Kidney (tissue), 14 donors: ENCODE measurements around the gene SERTAD4. TPM values are rescaled to one million over a fixed set of nuclear protein-coding genes. Genes with fewer than 3 reads are reported as not detected.
"Not testable (repeated sequence)": the region's sequence is repeated elsewhere in the genome, so short reads cannot be mapped to it uniquely, and the experiment has no call there.

Experiments used
- DNase-seq, 5 donors: peaks; one replicate each; pipeline ENCODE4 v3.0.0-alpha.2; 2013 to 2020
- FAIRE-seq: peaks from 2 replicates; lab custom pipeline; 2012; peaks lifted over from hg19 to GRCh38; lab: Jason Lieb, UNC
- H3K27ac ChIP-seq, 2 donors: one replicate each; pipeline ENCODE4 v1.7.0; 2013; ENCODE audit warnings: low read depth in 2 of 2, low read length in 2 of 2, inconsistent platforms in 1 of 2
- H3K27me3 ChIP-seq: one replicate; pipeline ENCODE4 v1.7.1; 2013; ENCODE audit warnings: low read length, inconsistent platforms; ENCODE audit not compliant: control insufficient read depth, insufficient read depth
- H3K36me3 ChIP-seq, 3 donors: one replicate each; pipeline versions ENCODE4 v1.7.0 to v1.7.1; 2013; ENCODE audit warnings: low read length in 3 of 3, control low read depth in 1 of 3, inconsistent platforms in 1 of 3; ENCODE audit not compliant: insufficient read depth in 3 of 3, control insufficient read depth in 2 of 3
- H3K4me1 ChIP-seq, 3 donors: one replicate each; pipeline versions ENCODE4 v1.7.0 to v1.7.1; 2013; ENCODE audit warnings: low read length in 3 of 3, inconsistent platforms in 1 of 3, low read depth in 1 of 3; ENCODE audit not compliant: control insufficient read depth in 2 of 3, insufficient read depth in 2 of 3
- H3K4me3 ChIP-seq, 3 donors: one replicate each; pipeline versions ENCODE4 v1.7.0 to v1.8.1; 2013; ENCODE audit warnings: low read length in 3 of 3, control low read depth in 1 of 3, inconsistent platforms in 1 of 3
- H3K9ac ChIP-seq, 3 donors: one replicate each; pipeline versions ENCODE4 v1.7.0 to v1.7.1; 2013; ENCODE audit warnings: low read length in 3 of 3, control low read depth in 1 of 3, inconsistent platforms in 1 of 3
- H3K9me3 ChIP-seq, 3 donors: one replicate each; pipeline versions ENCODE4 v1.7.0 to v1.7.1; 2013; ENCODE audit warnings: low read length in 3 of 3, control low read depth in 1 of 3, inconsistent platforms in 1 of 3; ENCODE audit not compliant: control insufficient read depth in 2 of 3, insufficient read depth in 1 of 3
- intact Hi-C: fragments of 100-400 bp; cut with DNase I; formaldehyde crosslinking; loops from one replicate; pipeline ENCODE4 v1.11.1; 2022
- polyA plus RNA-seq: library from polyadenylated mRNA; stranded (reverse); fragments of 350-450 nt; fragmentation: Illumina TruSeq; extraction: RNeasy Lipid Tissue Mini Kit (QIAGEN cat#74804); gene quantifications from one replicate; pipeline ENCODE4 v1.2.3, GENCODE V29; 2014; ENCODE audit warnings: low read depth, low replicate concordance; ENCODE audit not compliant: insufficient read depth
- total RNA-seq: library from RNA; stranded (reverse); fragmentation: NEBNext Ultra II Directional; extraction: Animal tissue kit (Norgen Biotek cat#: 25700); gene quantifications from one replicate; pipeline ENCODE4 v1.2.1, GENCODE V29; 2021
- TF ChIP-seq, protein P1 (sequence below): IDR thresholded peaks from 3 replicates; pipeline ENCODE4 v1.5.1; 2012; ENCODE audit warnings: mild to moderate bottlenecking, moderate library complexity, borderline replicate concordance; ENCODE audit not compliant: insufficient read depth; ENCODE audit errors: extremely low read depth
- donor health status: control.
- donor health status: control.
- donor health status: control.
- donor health status: control.
- donor health status: control.
- donor health status: DM: yes; HTN: yes; CAD: no.
- donor health status: Normal renal cell carcinoma (clear cell type).

The SERTAD4 gene
- total and polyA plus RNA-seq, 2 donors from 2014 or later: 0.92 to 9.2 TPM

DNA sequence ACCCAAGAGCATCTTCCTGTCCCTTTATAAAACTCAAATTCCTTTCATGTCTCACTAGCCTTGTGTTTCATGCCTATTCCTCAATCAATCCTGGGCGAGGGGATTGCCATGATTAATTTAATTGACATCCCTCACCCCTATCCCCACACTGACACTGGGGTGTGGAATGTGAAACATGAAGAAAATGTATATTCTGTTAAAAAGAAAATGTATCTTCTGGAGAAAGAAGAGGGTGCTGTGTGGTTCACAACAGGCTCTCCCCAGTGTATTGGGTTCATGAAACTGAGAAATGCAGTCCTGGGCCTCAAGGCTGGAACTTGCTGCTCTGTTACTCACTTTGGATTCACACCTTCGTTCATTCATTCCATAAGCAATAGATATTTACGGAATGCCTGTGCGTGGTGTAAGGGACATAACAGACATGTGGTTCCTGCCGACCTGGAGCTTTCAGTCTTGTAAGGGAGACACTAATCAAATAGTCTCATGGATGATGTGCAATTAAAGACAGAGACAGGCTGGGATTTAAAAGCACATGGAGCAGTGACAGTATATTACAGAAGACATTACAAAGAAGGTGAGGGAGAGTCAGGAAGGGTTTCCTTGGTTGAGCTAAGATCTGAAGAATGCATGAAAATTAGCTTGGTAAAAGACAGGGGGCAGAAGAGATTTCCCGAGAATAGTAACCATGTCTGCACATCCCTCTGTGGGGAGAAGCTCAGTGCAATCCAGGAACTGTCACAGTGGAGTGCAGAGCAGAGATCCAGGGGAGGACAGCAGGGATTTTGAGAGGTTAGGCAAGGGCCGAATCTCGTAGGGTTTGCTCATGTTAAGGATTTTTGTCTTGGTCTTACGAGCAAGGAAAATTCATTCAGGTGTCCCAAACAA is 32.1 kb downstream of the SERTAD4 start:
- FAIRE-seq (no peak), DNase-seq (peak in 1 of 5 donors; percentile 44)
- intact Hi-C loops: no loop called here
- no peaks in the 10 kb centered on the region for H3K27me3 ChIP-seq
- no peaks in the 10 kb centered on the region for H3K36me3 ChIP-seq
- no peak overlapping the region for H3K4me3 ChIP-seq
- peaks cover 0 to 4% (median 3%) of the 10 kb centered on the region in 3 donors for H3K4me1 ChIP-seq
- no peak overlapping the region for H3K9ac ChIP-seq
- no peaks in the 10 kb centered on the region for H3K9me3 ChIP-seq
- TF ChIP-seq, protein P1, sequence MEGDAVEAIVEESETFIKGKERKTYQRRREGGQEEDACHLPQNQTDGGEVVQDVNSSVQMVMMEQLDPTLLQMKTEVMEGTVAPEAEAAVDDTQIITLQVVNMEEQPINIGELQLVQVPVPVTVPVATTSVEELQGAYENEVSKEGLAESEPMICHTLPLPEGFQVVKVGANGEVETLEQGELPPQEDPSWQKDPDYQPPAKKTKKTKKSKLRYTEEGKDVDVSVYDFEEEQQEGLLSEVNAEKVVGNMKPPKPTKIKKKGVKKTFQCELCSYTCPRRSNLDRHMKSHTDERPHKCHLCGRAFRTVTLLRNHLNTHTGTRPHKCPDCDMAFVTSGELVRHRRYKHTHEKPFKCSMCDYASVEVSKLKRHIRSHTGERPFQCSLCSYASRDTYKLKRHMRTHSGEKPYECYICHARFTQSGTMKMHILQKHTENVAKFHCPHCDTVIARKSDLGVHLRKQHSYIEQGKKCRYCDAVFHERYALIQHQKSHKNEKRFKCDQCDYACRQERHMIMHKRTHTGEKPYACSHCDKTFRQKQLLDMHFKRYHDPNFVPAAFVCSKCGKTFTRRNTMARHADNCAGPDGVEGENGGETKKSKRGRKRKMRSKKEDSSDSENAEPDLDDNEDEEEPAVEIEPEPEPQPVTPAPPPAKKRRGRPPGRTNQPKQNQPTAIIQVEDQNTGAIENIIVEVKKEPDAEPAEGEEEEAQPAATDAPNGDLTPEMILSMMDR: no peak
- no peak overlapping the region for H3K27ac ChIP-seq

DNA sequence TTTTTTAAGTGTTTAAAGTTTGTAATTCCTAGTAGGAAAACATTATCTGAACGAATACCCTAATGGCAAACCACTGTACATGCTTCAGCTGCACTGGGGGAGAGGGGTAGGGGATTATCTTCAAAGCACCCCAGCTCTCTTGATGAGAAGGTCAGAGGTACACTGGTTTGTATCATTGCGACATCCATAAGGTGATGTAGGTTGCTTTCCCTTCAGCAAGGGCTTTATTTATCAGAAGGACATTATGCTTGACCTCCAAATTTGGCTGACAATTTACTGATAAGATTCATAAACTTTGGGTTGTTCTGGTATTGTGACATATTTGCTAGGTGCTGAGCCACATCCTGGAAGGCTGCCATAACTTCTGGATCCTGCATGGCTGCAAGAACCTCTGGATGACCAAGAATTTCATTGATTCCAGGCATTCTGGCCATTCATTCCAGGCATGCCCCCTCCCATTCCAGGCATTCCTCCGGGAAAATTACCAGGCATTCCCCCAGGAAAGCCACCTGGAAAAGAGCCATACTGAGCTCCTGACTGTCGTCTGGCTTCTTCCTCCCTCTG is 32.9 kb downstream of the SERTAD4 start:
- H3K36me3 ChIP-seq, intact Hi-C loops: not testable (repeated sequence)

DNA sequence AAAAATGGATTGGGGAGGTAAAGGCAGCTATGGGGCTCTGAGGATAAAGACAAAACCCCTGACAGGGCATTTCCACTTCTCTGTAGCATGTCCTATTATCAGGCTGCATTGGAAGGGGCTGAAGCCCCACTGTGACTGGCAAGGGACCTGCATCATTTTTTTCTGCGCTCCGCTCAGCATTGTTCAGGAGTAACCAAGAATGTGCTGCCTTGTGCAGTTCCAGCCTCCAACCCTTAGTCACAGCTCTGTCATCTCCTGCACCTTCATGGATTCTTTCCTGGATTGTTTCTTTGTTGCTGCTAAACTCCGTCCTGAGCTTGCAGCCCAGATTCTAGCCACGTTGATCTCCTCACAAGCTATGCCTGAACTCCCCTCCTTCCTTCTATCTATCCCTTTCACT is 37.4 kb downstream of the SERTAD4 start:
- Histone ChIP-seq H3K27me3 (no peaks in the 10 kb centered on the region), H3K4me1 (no peaks in the 10 kb centered on the region), H3K9me3 (no peaks in the 10 kb centered on the region), H3K36me3 (no peaks in the 10 kb centered on the region), H3K27ac (no peak overlapping the region), H3K9ac (no peak overlapping the region), H3K4me3 (no peak overlapping the region)
- intact Hi-C loops: no loop called here
- DNase-seq (no peak), FAIRE-seq (no peak)
- TF ChIP-seq, protein P1: no peak

More for the DNA sequence above, 32.9 kb downstream of the SERTAD4 start:
- H3K4me3 ChIP-seq, H3K27me3 ChIP-seq, FAIRE-seq, H3K27ac ChIP-seq, DNase-seq, H3K9me3 ChIP-seq, H3K4me1 ChIP-seq, H3K9ac ChIP-seq: not testable (repeated sequence)

DNA sequence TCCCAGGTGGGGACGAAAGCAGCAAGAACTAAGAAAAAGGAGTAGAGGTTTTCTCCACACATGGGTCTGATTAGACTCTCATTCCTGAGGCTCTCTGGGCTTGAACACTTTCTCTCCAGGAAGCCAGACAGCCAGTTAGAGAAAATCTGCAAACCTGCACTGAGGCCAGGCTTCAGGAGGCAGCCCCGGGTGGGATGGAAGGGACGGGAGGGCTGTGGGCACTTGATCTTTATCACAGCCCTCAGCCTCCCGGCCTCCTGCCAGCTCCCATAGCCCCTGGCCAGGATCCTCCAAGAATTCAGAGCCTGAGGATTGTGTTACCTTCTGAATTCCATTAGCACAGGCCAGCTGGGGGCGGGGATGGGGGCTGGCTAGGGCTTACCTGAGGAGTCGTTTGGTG is 40.1 kb downstream of the SERTAD4 start:
- Histone ChIP-seq H3K27ac (no peak overlapping the region), H3K9ac (no peak overlapping the region), H3K9me3 (no peaks in the 10 kb centered on the region), H3K27me3 (no peaks in the 10 kb centered on the region), H3K4me1 (no peaks in the 10 kb centered on the region), H3K36me3 (no peaks in the 10 kb centered on the region), H3K4me3 (no peak overlapping the region)
- TF ChIP-seq, protein P1: no peak
- peak in 3 of 5 donors; percentile 38 to 51 (median 41) for DNase-seq
- FAIRE-seq: no peak
- intact Hi-C loops: no loop called here
